Measurements from ENCODE around the gene RYR2. TPM values are rescaled to one million over a fixed set of nuclear protein-coding genes. Genes with fewer than 3 reads are reported as not detected.

Gene RYR2
- total and polyA plus RNA-seq, 2 experiments from 2014 or later = not detected

DNA sequence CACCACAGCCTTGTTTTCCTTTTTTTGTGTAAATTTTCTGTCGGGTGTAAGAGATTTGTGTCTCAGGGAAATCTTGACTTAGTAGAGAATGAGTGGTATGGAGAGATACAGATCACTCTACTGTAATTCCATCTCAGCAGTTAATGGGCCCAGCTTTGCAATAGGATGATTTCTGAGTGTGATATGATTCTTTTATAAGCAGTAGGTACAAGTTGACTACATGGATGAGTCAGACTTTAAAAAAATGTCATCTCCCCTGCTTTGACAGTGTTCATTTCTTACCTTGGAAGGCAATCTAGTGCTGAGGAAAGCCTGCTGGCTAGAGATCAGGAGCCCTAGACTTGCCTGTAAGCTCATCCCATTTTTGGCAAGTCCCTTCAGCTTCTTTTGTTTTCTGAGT, 261.9 kb downstream of the RYR2 start:
- H3K27me3 ChIP-seq (replicated peaks; ENCODE audit: insufficient read depth) = no peaks in the 10 kb centered on the region

DNA sequence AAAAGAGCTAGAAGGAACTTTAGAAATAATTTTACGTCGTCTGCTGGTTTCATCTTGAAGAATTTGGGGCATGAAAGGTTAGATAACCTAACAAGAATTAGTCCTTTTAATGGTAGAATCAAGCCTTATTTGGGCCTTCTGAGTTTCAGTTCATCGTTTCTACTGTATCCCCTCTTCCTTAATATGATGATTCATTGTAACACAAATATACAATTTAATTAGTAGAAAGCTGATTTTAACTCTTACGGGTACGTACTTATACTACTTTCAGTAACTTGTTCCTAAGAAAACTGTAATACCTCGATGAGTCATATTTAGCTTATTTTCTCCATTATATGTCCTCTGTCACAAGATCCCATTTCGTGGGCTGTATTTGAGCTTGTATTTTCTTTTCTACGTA, 264.7 kb downstream of the RYR2 start:
- 34 to 37% methylated on average over 8 of the region's 8 CpGs for WGBS, 2 experiments (ENCODE audit: low coverage in 1 of 2, low lambda C conversion rate in 2 of 2, missing lambda C conversion rate in 2 of 2)

More for the DNA sequence above, 261.9 kb downstream of the RYR2 start:
- Histone ChIP-seq H3K27ac (no peak overlapping the region), H3K9me2 (ENCODE audit: insufficient read depth) (no peaks in the 10 kb centered on the region), H2AFZ (no peak overlapping the region), H3K9ac (no peak overlapping the region), H3F3A (ENCODE audit: insufficient read depth) (no peaks in the 10 kb centered on the region), H3K4me2 (ENCODE audit: unreplicated experiment) (no peak overlapping the region), H4K20me1 (ENCODE audit: insufficient read depth) (no peaks in the 10 kb centered on the region), H3K9me3 (ENCODE audit: low read depth) (no peaks in the 10 kb centered on the region), H3K79me2 (ENCODE audit: insufficient read depth) (no peaks in the 10 kb centered on the region), H3K36me3 (ENCODE audit: low read depth) (no peaks in the 10 kb centered on the region), H3K4me1 (ENCODE audit: insufficient read depth) (no peaks in the 10 kb centered on the region), H3K4me3 (no peak overlapping the region)
- WGBS, 2 experiments (ENCODE audit: low coverage in 1 of 2, low lambda C conversion rate in 2 of 2, missing lambda C conversion rate in 2 of 2) = 8 to 19% methylated on average over 1 of the region's 1 CpG
- no peak for DNase-seq
- TF ChIP-seq EZH2phosphoT487 (IDR thresholded peaks at IDR 0.05; ENCODE audit: insufficient read depth, low read depth) (no peak), EZH2 (IDR thresholded peaks at IDR 0.05; ENCODE audit: insufficient read depth, poor library complexity, severe bottlenecking) (no peak)
- in situ Hi-C loops (cut with MboI) = no loop called here

GRCh38 chr1:237309595-237310118, 267.7 kb downstream of the RYR2 start:
- Histone ChIP-seq H3K27ac (no peak overlapping the region), H3K36me3 (ENCODE audit: low read depth) (no peaks in the 10 kb centered on the region), H3F3A (ENCODE audit: insufficient read depth) (no peaks in the 10 kb centered on the region), H3K4me2 (ENCODE audit: unreplicated experiment) (no peak overlapping the region), H3K9me2 (ENCODE audit: insufficient read depth) (no peaks in the 10 kb centered on the region), H3K4me3 (no peak overlapping the region), H3K79me2 (ENCODE audit: insufficient read depth) (no peaks in the 10 kb centered on the region), H3K27me3 (replicated peaks; ENCODE audit: insufficient read depth) (no peaks in the 10 kb centered on the region), H3K9me3 (ENCODE audit: low read depth) (no peaks in the 10 kb centered on the region), H2AFZ (no peak overlapping the region), H3K9ac (no peak overlapping the region), H4K20me1 (ENCODE audit: insufficient read depth) (no peaks in the 10 kb centered on the region), H3K4me1 (ENCODE audit: insufficient read depth) (no peaks in the 10 kb centered on the region)
- in situ Hi-C loops (cut with MboI) = no loop called here
- no peak for DNase-seq
- TF ChIP-seq EZH2 (IDR thresholded peaks at IDR 0.05; ENCODE audit: insufficient read depth, poor library complexity, severe bottlenecking) (no peak), EZH2phosphoT487 (IDR thresholded peaks at IDR 0.05; ENCODE audit: insufficient read depth, low read depth) (no peak)
- WGBS, 2 experiments (ENCODE audit: low coverage in 1 of 2, low lambda C conversion rate in 2 of 2, missing lambda C conversion rate in 2 of 2) = 63 to 71% methylated on average over 23 to 31 of the region's 32 CpGs

More for the DNA sequence above, 264.7 kb downstream of the RYR2 start:
- H3K9me3 ChIP-seq (ENCODE audit: low read depth) = no peaks in the 10 kb centered on the region
- no peak overlapping the region for H3K4me3 ChIP-seq
- no peak overlapping the region for H3K4me2 ChIP-seq (ENCODE audit: unreplicated experiment)
- no peaks in the 10 kb centered on the region for H4K20me1 ChIP-seq (ENCODE audit: insufficient read depth)
- in situ Hi-C loops (cut with MboI) = no loop called here
- H3K36me3 ChIP-seq (ENCODE audit: low read depth) = no peaks in the 10 kb centered on the region
- no peaks in the 10 kb centered on the region for H3K79me2 ChIP-seq (ENCODE audit: insufficient read depth)
- H2AFZ ChIP-seq = no peak overlapping the region
- H3K4me1 ChIP-seq (ENCODE audit: insufficient read depth) = no peaks in the 10 kb centered on the region
- H3K9me2 ChIP-seq (ENCODE audit: insufficient read depth) = no peaks in the 10 kb centered on the region
- no peak overlapping the region for H3K27ac ChIP-seq
- TF ChIP-seq EZH2phosphoT487 (IDR thresholded peaks at IDR 0.05; ENCODE audit: insufficient read depth, low read depth) = no peak
- no peak for TF ChIP-seq EZH2 (IDR thresholded peaks at IDR 0.05; ENCODE audit: insufficient read depth, poor library complexity, severe bottlenecking)
- no peaks in the 10 kb centered on the region for H3K27me3 ChIP-seq (replicated peaks; ENCODE audit: insufficient read depth)
- H3K9ac ChIP-seq = no peak overlapping the region
- H3F3A ChIP-seq (ENCODE audit: insufficient read depth) = no peaks in the 10 kb centered on the region
- DNase-seq = no peak

- H3K27me3 ChIP-seq (replicated peaks; ENCODE audit: insufficient read depth) = no peaks in the 10 kb centered on the region
- no peaks in the 10 kb centered on the region for H3K9me2 ChIP-seq (ENCODE audit: insufficient read depth)
- DNase-seq = no peak
- no peaks in the 10 kb centered on the region for H3K4me1 ChIP-seq (ENCODE audit: insufficient read depth)
- H3K79me2 ChIP-seq (ENCODE audit: insufficient read depth) = no peaks in the 10 kb centered on the region
- H3K9ac ChIP-seq = no peak overlapping the region
- H3K36me3 ChIP-seq (ENCODE audit: low read depth) = no peaks in the 10 kb centered on the region
- in situ Hi-C loops (cut with MboI) = no loop called here
- no peaks in the 10 kb centered on the region for H3K9me3 ChIP-seq (ENCODE audit: low read depth)
- no peak overlapping the region for H3K4me2 ChIP-seq (ENCODE audit: unreplicated experiment)
- H4K20me1 ChIP-seq (ENCODE audit: insufficient read depth) = no peaks in the 10 kb centered on the region
- H2AFZ ChIP-seq = no peak overlapping the region
- TF ChIP-seq EZH2phosphoT487 (IDR thresholded peaks at IDR 0.05; ENCODE audit: insufficient read depth, low read depth) = no peak
- TF ChIP-seq EZH2 (IDR thresholded peaks at IDR 0.05; ENCODE audit: insufficient read depth, poor library complexity, severe bottlenecking) = no peak
- H3F3A ChIP-seq (ENCODE audit: insufficient read depth) = no peaks in the 10 kb centered on the region
- H3K27ac ChIP-seq = no peak overlapping the region
- 20% methylated on average over 4 of the region's 4 CpGs for WGBS, 2 experiments (ENCODE audit: low coverage in 1 of 2, low lambda C conversion rate in 2 of 2, missing lambda C conversion rate in 2 of 2)
- no peak overlapping the region for H3K4me3 ChIP-seq
Observed at GRCh38 chr1:237316352-237316751, 274.4 kb downstream of the RYR2 start.

DNA sequence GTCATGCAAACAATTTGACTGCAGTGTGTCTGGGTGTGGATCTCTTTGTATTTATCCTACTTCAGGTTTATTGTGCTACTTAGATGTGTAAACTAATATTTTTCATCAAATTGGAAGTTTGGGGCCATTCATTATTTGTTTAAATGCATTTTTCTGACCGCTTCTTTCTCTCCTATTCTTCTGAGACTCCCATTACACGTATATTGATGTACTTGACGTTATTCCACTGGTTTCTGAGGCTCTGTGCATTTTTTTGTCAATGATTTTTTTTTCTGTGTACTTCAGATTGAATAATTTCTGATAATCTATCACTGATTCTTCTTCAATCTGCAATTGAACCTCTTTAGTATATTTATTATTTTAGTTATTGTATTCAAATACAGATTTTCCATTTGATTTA, 276.8 kb downstream of the RYR2 start:
- TF ChIP-seq EZH2phosphoT487 (IDR thresholded peaks at IDR 0.05; ENCODE audit: insufficient read depth, low read depth) (no peak), EZH2 (IDR thresholded peaks at IDR 0.05; ENCODE audit: insufficient read depth, poor library complexity, severe bottlenecking) (no peak)
- Histone ChIP-seq H3K4me2 (ENCODE audit: unreplicated experiment) (no peak overlapping the region), H3F3A (ENCODE audit: insufficient read depth) (no peaks in the 10 kb centered on the region), H3K27ac (no peak overlapping the region), H3K4me1 (ENCODE audit: insufficient read depth) (no peaks in the 10 kb centered on the region), H3K9ac (no peak overlapping the region), H4K20me1 (ENCODE audit: insufficient read depth) (no peaks in the 10 kb centered on the region), H3K79me2 (ENCODE audit: insufficient read depth) (no peaks in the 10 kb centered on the region), H3K9me3 (ENCODE audit: low read depth) (no peaks in the 10 kb centered on the region), H3K27me3 (replicated peaks; ENCODE audit: insufficient read depth) (no peaks in the 10 kb centered on the region), H2AFZ (no peak overlapping the region), H3K4me3 (no peak overlapping the region), H3K9me2 (ENCODE audit: insufficient read depth) (no peaks in the 10 kb centered on the region), H3K36me3 (ENCODE audit: low read depth) (no peaks in the 10 kb centered on the region)
- DNase-seq = no peak
- 5 to 16% methylated on average over 3 of the region's 3 CpGs for WGBS, 2 experiments (ENCODE audit: low coverage in 1 of 2, low lambda C conversion rate in 2 of 2, missing lambda C conversion rate in 2 of 2)
- in situ Hi-C loops (cut with MboI) = no loop called here
